ENCODE results near the gene NPHS1. TPM values are rescaled to one million over a fixed set of nuclear protein-coding genes. Genes with fewer than 3 reads are reported as not detected.
A peak's percentile ranks its signal among the peaks of the same experiment; 100 is the strongest.

The NPHS1 gene
- polyA plus RNA-seq, 3 donors = not detected

DNA sequence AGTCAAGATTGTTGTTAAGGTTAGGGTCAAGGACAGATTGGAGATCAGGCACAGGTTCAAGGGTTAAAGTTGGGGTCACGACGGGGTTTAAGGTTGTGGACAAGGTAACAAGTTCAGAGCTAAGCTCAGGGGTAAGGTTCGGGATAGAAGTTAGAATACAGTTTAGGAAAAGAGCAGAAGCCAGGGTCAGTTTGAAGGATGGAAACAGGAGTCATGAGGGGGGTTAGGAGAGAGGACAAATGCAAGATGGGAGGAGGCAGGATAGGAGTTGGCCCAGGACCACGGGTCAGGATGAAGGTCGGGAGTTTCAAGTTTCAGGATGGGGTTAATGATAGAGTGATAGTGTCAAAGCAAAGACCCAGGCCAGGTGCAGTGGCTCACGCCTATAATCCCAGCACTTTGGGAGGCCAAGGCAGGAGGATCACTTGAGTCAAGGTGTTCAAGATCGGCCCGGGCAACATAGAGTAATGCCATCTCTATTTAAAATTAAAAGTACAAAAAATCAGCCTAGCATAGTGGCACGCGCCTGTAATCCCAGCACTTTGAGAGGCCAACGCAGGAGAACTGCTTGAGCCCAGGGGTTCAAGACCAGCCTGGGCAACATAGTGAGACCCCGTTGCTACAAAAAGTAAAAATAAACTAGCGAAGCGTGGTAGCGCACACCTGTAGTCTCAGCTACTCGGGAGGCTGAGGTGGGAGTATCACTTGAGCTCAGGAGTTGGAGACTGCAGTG lies 7.7 kb downstream of the NPHS1 start:
- H3K4me2 ChIP-seq (replicated peaks; ENCODE audit: extremely low read depth, low read length, poor library complexity, severe bottlenecking) = peak overlapping the region; percentile 48
- no peak overlapping the region for H3K9ac ChIP-seq (ENCODE audit: insufficient read depth, low read length, poor library complexity, severe bottlenecking)
- H3K36me3 Mint-ChIP-seq = peaks cover 4 to 5% of the 10 kb centered on the region in 2 donors
- H2AFZ ChIP-seq (ENCODE audit: insufficient read depth, low read depth, low read length, poor library complexity, severe bottlenecking) = peak overlapping the region; percentile 29
- no peak for TF ChIP-seq CTCF (IDR thresholded peaks at IDR 0.05)
- H3K27me3 ChIP-seq (ENCODE audit: control insufficient read depth in 2 of 2, insufficient read depth in 2 of 2, low read length in 2 of 2) = peaks cover 28 to 50% of the 10 kb centered on the region in 2 donors
- peaks cover 1 to 22% of the 10 kb centered on the region in 2 donors for H3K9me3 ChIP-seq (replicated peaks in 1 of 2; ENCODE audit: control insufficient read depth in 1 of 2, insufficient read depth in 1 of 2, low read length in 2 of 2)
- 65% methylated on average over 13 of the region's 16 CpGs for WGBS (ENCODE audit: insufficient coverage)
- peaks cover 18% of the 10 kb centered on the region for H3K4me1 Mint-ChIP-seq
- H3K27me3 Mint-ChIP-seq (ENCODE audit: low read depth in 3 of 3) = peaks cover 54 to 68% (median 55%) of the 10 kb centered on the region in 3 donors
- H3K27ac ChIP-seq (ENCODE audit: low read depth in 1 of 2, low read length in 2 of 2) = no peak overlapping the region
- peaks cover 9 to 11% of the 10 kb centered on the region in 2 donors for H3K4me1 ChIP-seq (ENCODE audit: control insufficient read depth in 1 of 2, insufficient read depth in 2 of 2, low read length in 2 of 2)
- H3K9me3 Mint-ChIP-seq = peaks cover 0 to 20% (median 16%) of the 10 kb centered on the region in 7 donors
- intact Hi-C loops (cut with micrococcal nuclease) = no loop called here
- H3K4me3 ChIP-seq (replicated peaks in 1 of 3; ENCODE audit: low read depth in 2 of 3, low read length in 3 of 3) = peak overlapping the region in 1 of 3 experiments; percentile 58
- peak overlapping the region in 1 of 7 donors; percentile 2 for H3K27ac Mint-ChIP-seq
- no peaks in the 10 kb centered on the region for H3K36me3 ChIP-seq (replicated peaks in 1 of 2; ENCODE audit: control insufficient read depth in 1 of 2, insufficient read depth in 2 of 2, low read length in 2 of 2)
- no peak for DNase-seq
- H4K20me1 ChIP-seq (ENCODE audit: insufficient read depth, low read length) = no peaks in the 10 kb centered on the region
- peak overlapping the region; percentile 73 to 92 for H3K4me3 Mint-ChIP-seq
- H3K79me2 ChIP-seq (ENCODE audit: insufficient read depth, low read length) = no peaks in the 10 kb centered on the region

- no peak overlapping the region for H3K27ac ChIP-seq (ENCODE audit: low read depth in 1 of 2, low read length in 2 of 2)
- H3K27me3 ChIP-seq (ENCODE audit: control insufficient read depth in 2 of 2, insufficient read depth in 2 of 2, low read length in 2 of 2) = peaks cover 28 to 50% of the 10 kb centered on the region in 2 donors
- peaks cover 8 to 27% of the 10 kb centered on the region in 2 donors for H3K9me3 ChIP-seq (replicated peaks in 1 of 2; ENCODE audit: control insufficient read depth in 1 of 2, insufficient read depth in 1 of 2, low read length in 2 of 2)
- peak overlapping the region; percentile 14 for H3K4me2 ChIP-seq (replicated peaks; ENCODE audit: extremely low read depth, low read length, poor library complexity, severe bottlenecking)
- Mint-ChIP-seq H3K9me3 (peaks cover 0 to 27% (median 18%) of the 10 kb centered on the region in 7 donors), H3K4me1 (peaks cover 18% of the 10 kb centered on the region), H3K27ac (peak overlapping the region in 1 of 7 donors; percentile 2), H3K36me3 (peaks cover 4 to 5% of the 10 kb centered on the region in 2 donors), H3K27me3 (ENCODE audit: low read depth in 3 of 3) (peaks cover 49 to 67% (median 50%) of the 10 kb centered on the region in 3 donors), H3K4me3 (peak overlapping the region in 1 of 2 donors; percentile 92)
- no peaks in the 10 kb centered on the region for H3K79me2 ChIP-seq (ENCODE audit: insufficient read depth, low read length)
- no peak for DNase-seq
- WGBS (ENCODE audit: insufficient coverage) = 8% methylated on average over 37 of the region's 42 CpGs
- H3K4me1 ChIP-seq (ENCODE audit: control insufficient read depth in 1 of 2, insufficient read depth in 2 of 2, low read length in 2 of 2) = peaks cover 9 to 11% of the 10 kb centered on the region in 2 donors
- no peaks in the 10 kb centered on the region for H4K20me1 ChIP-seq (ENCODE audit: insufficient read depth, low read length)
- H3K36me3 ChIP-seq (replicated peaks in 1 of 2; ENCODE audit: control insufficient read depth in 1 of 2, insufficient read depth in 2 of 2, low read length in 2 of 2) = no peaks in the 10 kb centered on the region
- intact Hi-C loops (cut with micrococcal nuclease) = no loop called here
- H2AFZ ChIP-seq (ENCODE audit: insufficient read depth, low read depth, low read length, poor library complexity, severe bottlenecking) = peak overlapping the region; percentile 29
- H3K9ac ChIP-seq (ENCODE audit: insufficient read depth, low read length, poor library complexity, severe bottlenecking) = no peak overlapping the region
- TF ChIP-seq CTCF (IDR thresholded peaks at IDR 0.05) = no peak
- H3K4me3 ChIP-seq (replicated peaks in 1 of 3; ENCODE audit: low read depth in 2 of 3, low read length in 3 of 3) = no peak overlapping the region
Measured at GRCh38 chr19:35843676-35844481, 8.4 kb downstream of the NPHS1 start.
